ENCODE results near the gene DDX49.
A peak's percentile ranks its signal among the peaks of the same experiment; 100 is the strongest.

The DDX49 gene, protein sequence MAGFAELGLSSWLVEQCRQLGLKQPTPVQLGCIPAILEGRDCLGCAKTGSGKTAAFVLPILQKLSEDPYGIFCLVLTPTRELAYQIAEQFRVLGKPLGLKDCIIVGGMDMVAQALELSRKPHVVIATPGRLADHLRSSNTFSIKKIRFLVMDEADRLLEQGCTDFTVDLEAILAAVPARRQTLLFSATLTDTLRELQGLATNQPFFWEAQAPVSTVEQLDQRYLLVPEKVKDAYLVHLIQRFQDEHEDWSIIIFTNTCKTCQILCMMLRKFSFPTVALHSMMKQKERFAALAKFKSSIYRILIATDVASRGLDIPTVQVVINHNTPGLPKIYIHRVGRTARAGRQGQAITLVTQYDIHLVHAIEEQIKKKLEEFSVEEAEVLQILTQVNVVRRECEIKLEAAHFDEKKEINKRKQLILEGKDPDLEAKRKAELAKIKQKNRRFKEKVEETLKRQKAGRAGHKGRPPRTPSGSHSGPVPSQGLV

DNA sequence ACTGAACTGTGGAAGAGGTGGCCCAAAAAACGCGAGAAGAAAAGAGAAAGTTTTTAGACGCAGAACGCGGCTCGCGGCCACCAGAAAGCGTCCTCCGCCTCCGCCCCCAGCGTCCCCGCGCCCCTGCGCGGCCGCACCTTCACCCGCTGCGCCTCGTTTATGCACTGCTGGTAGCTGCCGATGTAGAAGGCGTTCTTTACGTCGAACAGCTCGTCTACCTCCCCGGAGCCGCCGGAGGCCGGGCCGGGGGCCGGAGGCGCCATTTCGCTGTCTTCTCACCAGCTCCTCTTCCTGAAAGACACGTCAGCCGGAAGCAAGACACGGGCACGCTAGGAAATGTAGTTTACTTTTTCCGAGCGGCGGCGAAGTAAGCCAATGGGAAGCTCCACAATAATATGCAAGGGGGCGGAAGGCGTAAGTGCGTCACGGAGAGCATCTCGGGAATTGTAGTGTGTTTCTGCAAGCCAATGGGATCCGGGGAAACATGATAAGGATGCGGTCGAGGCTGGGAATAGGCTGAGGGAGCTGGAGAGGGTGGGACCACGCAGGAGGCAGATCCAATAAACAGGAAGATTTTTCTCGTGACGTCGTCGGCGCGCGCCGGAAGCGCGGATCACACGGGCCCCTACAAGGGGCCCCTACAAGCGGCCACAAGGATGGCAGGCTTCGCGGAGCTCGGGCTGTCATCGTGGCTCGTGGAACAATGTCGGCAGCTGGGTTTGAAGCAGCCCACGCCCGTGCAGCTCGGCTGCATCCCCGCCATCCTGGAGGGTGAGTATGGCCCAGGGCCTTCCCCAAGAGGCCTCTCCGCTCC lies at the start of gene DDX49, which contains the start of gene COPE:
TSS of gene DDX49 (plus strand) at position 630 of the 814 bp plus-strand sequence. CDS start at position 657, 27 bp downstream.
TSS of gene COPE (minus strand) at position 302 of the 814 bp plus-strand sequence. CDS start at position 263, 39 bp downstream.
- peak; percentile 100 for DNase-seq

DNA sequence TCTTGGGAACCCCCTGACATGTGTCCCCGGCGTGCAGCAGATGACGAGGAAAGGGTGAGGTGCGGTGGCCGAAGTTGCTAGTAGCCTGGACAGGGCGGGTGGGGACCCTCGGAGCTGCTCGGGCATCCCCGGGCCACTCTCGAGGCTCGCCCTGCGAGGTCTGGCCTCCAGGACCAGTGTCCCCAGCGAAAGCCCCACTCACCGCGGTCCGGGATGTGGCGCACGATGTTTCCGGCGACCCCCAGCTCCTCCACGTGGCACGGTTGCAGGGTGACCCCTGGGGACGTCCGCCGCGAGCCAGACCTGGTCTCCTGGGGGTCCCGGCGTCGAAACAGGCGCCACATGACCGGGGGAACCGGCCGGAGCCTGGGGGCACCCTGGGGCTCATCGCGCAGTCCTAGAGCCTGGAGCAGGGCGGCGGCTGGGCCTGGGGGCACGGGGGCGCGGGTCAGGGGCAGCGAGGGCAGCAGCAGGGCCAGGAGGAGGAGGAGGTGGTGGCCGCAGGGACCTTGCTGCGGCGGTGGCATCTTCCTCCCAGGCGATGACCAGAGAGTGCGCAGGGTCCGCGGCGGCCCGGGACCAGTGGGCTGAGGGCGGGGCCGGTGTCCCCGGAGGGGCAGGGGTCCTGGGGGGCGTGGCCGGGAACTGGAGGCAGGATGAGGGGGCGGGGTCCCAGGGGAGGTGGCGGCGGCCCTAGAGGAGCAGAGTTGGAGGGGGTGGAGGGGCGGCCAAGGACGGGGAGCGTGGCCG lies 49.6 kb upstream of the DDX49 start:
- DNase-seq: no peak

DNA sequence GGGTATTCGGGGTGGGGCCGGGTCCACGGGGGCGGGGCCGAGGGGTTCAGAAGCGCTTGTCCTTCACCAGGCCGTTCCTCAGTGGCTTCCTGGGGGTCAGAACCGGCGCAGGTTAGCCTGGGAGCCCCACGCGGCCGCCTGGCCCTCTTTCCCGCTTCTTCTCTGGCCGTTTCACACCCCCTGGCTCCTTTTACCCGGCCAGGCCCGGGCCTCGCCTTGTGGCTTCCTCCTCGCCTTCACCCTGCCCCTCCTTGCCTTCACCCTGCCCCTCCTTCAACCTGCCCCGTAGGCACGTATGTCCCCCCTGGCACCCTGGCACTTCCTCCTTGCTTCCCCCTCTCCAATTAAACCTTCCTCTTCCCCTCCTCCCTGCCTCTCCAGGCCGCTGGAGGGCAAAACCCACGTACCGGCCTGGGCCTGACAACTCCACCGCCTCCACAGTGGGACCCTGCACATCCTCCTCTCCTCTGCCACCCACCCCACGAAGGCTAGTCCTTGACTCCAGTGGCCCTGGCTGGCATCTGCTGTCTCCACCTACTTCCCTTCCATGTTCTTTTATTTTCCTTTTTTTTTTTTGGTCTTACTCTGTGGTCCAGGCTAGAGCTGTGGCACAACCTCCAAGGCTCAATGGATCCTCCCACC lies 48.9 kb upstream of the DDX49 start:
- no peak for DNase-seq

DNA sequence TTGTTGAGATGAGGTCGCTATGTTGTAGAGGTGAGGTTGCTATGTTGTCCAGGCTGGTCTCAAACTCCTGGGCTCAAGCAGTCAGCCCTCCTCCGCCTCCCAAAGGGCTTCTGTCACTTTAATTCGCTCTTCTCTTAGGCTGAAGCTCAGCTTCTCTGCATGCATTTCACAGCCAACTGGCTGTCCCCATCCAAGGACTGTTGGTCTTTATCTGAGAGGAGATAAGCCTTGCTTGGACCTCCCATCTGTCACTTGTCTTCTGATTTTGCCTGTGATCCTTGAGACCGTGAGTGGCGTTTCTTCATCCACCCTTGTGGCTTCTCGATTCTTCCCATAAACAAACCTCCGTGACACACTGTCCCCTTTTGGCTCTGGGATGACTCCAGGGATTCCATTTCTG lies 48.0 kb upstream of the DDX49 start:
- no peak for DNase-seq

DNA sequence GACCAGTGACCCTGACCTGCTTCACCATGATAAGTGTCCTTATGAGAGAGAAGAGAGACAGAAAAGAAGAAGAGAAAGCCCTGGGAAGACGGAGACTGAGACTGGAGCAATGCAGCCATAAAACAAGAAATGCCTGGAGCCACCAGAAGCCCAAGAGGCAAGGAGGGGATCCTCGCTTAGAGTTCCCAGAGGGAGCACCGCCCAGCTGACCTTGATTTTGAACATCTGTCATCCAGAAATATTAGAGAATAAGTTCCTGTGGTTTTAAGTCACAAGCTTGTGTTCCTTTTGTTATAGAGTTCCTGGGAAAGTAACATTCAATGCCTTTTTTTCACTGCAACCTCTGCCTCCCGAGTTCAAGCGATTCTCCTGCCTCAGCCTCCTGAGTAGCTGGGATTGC lies 43.8 kb upstream of the DDX49 start:
- DNase-seq: no peak

DNA sequence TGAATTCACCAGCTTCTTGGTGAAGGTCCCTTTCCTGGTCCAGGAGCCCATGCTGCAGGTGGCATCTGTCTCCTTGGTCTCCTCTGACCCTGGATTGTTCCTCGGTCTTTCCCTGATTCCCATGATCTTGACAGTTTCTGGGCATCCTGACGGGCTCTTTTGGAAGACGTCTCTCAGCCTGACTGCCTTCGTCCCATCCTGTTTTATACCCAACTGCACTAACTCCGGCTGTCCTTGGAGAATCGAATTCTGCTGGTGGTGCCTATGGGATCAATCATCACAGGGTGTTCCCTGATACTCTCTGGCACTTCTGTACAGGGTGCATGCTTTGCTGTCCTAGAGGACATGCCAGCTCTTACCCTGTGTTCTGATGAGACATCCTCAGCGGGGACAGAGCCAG lies 42.6 kb upstream of the DDX49 start:
- no peak for DNase-seq

DNA sequence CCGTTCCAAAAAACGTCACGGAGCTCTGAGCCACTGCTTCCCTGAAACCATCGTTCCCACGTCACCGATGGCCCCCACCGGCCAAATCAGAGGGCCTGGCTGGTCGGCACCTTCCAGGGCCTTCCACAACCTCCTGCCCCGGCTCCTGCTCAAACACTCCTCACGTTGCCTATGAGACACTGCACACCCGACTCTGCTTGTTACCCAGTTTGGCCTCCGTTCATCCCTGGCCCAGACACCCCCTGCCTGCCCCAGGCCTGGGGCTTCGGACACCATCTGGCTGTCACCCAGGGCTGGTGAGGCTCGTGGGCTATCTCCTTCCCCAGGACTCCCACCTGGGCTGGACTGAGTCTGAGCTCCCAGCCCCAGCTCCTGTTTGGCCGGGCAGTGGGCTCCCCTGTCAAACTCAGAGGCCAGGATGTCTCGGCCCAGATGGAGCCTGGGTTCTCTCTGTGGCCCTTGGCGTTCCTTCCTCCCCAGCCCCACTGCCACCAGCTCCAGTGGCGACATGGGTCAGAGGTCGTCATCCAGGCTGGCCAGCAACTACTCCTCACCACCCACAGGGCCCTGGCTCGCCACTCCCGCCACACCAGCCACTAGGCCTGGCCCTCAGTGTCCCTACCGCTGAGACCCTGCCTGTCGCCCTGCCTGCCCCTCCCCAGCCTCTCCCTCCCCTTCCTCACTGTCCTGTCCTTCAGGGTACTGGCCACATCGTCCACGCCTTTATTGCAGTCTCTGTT lies 41.3 kb upstream of the DDX49 start:
- DNase-seq: no peak

DNA sequence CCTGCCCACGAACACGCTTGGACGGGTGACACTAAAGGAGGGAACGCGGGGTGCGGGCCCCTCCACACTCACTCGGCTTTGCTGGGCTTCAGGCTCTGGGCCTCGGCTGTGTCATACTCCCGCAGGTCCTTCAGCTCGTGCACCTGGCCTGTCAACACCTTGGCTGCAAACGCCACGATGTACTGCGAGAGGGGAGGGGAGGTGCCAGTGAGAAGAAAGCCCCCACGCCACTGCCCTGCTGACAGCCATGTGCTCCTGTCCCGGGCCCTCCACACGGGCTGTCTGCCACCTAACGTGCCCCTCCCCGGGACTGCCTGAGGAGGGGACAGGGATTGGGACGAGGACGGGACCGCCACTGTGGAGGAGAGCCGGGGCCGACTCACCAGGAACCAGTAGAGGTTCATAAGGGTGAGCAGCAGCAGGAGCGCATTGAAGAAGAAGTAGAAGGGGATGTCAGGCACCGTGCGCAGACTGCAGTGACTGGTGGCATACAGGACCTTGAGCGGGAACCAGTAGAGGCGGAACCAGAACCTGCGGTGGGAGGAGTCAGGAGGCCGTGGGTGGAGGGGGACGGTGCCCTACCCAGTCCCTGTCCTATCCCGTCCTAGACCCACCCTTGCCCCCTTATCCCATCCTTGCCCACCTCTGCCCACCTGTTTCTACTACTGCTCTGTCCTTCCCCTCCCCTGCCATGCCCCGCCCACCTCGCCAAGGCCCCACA lies 40.5 kb upstream of the DDX49 start:
- no peak for DNase-seq

DNA sequence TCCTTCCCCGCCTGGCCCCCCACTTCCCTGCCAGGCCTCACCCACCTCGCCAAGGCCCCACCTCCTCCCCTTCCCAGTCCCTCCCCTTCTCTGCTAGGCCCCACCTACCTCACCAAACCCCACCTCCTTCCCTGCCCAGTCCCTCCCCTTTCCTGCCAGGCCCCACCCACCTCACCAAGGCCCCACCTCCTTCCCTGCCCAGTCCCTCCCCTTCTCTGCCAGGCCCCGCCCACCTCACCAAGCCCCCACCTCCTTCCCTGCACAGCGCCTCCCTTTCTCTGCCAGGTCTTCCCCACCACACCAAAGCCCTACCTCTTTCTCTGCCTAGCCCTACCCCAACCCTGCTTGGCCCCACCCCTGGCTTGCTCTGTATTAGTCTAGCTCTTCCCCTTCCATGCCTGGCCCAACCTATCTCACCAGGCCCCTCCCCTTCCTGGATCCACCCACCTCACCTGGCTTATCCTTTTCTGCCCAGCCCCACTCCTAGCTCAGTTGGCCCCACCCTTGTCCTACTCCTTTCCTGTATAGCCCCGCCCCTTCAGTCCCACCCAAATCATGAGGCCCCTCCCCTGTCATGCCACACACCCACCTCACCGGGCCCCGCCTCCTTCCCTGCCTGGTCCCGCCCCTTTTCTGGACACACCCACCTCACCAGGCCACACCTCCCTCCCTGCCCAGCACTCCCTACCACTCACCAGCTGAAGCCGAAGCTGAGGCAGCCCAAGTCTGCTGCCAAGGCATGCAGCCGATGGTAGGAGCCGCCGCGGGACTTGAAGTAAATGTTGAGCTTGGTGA lies 39.7 kb upstream of the DDX49 start:
- DNase-seq: no peak

DNA sequence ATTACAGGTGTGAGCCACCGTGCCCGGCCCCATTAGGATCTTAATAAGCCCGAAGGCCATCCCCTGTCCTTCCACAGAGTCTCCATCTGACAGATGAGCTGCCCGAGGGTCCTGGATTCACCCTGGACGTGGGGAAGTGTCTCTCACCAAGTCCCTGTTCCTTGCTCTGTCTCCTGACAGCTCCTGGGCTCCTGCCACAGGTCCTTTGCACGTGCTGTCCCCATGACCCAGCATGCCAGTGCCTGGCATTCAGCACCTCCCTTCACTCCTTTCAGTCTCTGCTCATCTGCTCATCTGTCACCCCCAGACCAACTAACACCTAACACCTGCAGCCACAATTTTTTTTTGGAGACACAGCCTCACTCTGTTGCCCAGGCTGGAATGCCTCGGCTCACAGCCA lies 38.0 kb upstream of the DDX49 start:
- DNase-seq: no peak

DNA sequence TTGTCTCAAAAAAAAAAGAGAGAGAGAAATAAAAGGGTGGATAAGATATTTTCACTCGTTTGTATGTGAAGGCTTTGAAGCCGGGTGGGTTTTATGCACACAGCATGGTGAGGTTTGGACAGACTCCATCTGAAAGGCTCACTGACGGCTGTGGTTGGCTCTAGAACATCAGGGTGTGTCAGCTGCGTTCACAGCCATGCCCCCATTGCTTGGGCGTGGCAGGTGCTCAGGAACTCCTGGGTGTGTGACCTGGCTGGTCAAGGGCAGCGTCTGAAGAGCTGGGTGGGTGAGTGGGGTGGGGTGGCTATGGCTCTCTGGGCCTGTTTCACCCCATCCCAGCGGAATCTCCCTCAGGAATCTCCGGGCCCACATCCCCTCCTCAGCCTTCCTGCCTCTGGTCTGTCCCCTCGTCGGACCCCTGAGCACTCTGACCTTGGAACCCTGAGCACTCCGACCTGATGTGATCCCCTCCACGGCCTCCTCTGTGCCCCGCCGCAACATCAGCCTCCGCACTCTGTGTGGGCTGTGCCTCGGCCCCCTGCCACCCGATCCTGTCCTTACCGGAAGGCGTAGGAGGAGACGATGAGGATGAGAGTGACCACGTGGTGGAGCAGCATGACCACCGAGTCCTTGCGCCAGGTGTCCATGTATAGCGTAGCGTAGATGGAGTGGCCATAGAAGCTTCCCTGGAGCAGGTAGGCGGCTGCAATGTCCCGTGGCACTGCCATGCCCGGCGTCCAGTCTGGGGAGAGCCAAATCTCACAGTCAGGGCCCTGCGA lies 35.8 kb upstream of the DDX49 start:
- no peak for DNase-seq

DNA sequence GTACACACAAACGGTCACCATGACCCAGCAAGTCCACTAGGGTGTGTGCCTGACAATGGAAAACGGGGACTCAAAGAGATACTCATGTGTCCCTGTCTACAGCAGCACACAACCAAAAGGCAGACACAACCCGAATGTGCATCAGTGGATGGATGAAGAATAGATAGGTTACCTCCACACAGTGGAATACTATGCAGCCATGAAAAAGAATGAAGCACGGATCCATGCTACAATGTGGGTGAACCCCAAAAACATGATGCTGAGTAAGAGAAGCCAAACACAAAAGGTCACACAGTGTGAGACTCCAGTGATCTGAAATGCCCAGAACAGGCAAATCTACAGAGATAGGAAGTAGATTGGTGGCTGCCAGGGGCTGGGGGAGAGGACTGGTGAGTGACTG lies 32.5 kb upstream of the DDX49 start:
- no peak for DNase-seq

DNA sequence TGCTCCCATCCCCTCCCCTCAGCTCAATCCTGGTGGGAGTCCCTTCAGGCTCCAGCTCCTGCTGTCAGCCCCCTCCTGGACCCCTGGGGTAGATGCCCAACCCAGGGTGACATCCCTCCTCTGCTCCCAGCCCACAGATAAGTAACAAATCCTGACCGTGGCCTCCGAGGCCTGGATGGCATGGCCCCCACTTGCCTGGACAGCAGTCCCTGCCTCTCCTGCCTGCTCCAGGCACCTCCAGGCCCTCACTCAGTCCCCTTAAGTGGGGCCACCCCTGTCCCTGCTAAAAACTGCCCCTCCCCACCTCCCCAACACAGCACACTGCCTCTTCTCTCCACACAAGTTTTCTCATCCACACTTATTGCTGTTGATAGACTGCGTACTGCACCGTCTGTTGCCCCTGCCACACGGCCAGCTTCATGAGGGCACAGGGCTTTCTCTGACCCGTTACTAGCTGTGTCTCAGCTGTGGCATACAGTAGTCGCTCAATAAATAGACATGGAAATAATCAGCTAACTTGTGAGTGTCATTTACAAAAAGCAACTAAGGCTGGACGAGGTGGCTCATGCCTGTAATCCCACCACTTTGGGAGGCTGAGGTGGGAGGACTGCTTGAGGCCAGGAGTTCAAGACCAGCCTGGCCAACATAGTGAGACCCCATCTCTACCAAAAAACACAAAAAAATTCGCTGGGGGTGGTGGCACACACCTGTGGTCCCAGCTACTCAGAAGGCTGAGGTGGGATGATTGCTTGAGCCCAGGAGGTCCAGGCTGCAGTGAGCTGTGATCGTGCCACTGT lies 29.4 kb upstream of the DDX49 start:
- DNase-seq: no peak

DNA sequence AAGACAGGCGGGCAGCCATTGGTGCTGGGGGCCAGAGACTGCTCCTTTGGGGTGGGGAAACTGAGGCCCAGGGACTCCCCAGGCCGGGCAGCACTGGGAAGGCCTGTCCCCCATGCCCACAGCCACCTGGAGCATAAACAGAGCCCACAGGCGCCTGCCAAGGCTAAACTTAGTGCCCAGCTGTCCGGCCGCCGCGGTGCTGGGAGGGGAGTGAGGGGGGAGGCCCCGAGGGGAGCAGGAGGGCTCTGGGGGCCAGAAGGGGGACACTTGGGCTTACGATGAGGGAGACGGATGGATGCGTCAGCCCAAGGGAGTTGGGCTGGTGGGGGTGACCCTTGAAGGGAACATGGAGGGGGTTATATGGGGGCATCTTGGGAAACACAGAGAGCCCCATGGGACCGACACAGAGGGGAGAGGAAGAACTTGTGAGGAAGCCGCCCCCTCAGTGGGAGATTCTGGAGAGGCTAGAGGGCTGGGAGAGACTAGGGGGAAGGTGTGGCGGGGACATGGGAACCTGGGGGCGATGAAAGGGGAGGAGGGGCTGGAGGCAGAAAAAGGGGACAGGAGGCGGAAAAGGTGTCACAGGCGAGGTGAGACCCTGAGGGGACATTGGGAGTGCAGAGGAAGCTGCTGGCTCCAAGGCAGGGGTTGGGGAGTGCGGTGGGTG lies 25.8 kb upstream of the DDX49 start:
- DNase-seq: no peak

DNA sequence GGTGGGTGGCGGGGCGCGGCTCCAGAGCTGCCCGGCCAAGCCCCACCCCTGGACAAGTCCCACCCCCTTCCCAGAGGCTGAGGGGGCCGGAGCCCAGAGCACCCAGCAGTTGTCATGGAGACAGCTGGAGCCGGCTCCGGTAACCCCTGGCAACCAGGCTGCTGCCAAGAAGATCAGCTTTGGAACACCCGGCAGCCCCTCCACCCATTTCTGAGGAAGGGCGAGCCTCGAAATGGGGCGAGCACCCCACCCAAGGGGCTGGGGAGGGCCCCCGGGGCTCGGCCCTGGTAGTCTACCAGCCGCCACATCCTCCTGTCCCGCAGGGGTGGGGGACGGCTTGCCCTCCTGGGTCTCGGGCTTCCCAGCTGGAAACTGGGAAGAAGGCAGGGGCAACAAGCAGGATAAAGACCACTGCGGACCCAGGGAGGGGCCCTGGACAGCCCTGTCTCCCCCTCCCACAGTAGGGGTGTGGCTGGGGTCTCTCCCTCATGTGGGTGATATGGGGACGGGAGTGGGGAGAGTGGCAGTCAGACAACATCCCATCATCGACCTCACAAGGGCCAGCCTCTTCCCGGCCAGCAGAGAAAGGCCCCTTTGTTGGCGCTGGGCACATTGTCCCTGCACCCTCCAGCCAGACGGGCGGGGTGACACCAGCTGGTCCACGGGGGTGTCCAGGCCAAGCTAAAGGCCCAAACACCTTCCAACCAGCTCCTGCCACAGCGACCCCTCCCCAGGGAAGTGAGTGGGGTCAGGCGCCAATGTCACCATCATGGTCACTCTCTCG lies 25.1 kb upstream of the DDX49 start:
- peak; percentile 92 for DNase-seq

DNA sequence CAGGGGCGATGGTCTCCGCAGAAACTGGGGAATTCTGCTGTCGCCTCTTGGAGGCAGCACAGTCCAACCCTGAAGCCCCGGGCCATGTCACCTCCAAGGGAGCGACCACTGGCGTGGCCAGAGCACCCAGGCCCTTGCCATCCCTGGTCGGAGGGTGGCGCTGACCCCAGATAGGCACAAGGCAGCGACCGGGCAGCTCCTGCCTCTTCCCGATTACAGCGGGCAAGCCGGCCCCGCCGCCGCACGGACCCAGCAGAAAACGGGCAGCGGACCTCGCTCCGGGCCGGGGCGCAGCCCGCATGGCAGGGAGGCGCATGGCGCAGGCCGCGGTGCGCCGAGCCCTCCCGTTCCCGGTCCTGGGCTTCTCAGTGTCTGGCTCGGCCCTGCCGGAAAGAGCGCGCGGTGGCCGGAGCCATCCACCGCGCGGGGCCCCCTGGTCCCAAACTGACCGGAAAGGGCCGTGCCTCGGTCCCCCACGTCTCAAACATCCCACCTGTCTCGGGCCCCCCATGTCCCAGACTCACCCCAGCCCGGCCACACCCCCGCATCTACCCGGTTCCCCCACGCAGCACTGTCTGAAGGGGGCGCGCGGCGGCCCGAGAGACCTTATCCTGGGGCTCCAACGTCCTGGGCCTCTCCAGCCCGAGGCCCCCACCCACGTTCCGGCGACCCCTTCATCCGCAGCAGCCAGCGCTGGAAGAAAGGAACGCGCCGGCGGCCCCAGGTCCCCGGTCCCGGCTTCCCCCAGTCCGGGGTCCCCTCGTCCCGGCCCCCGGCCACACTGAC lies 24.3 kb upstream of the DDX49 start:
- peak; percentile 24 for DNase-seq

Data from NCI-H1105 treated with DMSO at 0.1 percent for 48 hours (cell line).